GM12875 (cell line): ENCODE data around the gene PTGR1.
"Not testable (repeated sequence)": the region's sequence is repeated elsewhere in the genome, so short reads cannot be mapped to it uniquely, and the experiment has no call there.

Source experiments
- H3K4me3 ChIP-seq: one replicate; pipeline ENCODE4 v1.5.1; 2011; ENCODE audit warnings: low read depth, low read length, control low read depth
- TF ChIP-seq, protein P1 (sequence below): IDR thresholded peaks from 2 replicates; pipeline ENCODE4 v1.5.1; 2011; ENCODE audit warnings: low read depth, mild to moderate bottlenecking, control low read depth, inconsistent platforms, low read length, moderate library complexity, borderline replicate concordance; ENCODE audit not compliant: insufficient read depth

PTGR1 gene

DNA sequence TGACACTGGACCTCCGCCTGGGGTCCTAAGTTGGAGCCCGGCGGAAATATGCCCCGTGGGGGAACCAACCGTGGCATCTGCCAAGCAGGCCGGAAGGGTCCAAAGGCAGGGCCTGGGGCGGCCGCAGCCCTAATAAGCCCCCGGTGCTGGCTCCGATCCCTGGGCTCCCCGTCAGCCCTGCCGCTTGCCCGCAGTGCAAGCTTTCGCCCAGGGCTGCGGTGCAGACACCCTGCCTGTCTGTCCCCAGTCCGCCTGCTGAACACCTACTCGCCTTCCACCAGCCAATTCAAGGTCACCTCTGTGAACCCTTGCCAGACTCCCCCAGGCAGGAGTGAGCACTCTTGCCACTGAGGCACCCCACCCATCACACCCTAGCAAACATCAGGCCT lies 502 bp upstream of the PTGR1 start:
- TF ChIP-seq, protein P1, sequence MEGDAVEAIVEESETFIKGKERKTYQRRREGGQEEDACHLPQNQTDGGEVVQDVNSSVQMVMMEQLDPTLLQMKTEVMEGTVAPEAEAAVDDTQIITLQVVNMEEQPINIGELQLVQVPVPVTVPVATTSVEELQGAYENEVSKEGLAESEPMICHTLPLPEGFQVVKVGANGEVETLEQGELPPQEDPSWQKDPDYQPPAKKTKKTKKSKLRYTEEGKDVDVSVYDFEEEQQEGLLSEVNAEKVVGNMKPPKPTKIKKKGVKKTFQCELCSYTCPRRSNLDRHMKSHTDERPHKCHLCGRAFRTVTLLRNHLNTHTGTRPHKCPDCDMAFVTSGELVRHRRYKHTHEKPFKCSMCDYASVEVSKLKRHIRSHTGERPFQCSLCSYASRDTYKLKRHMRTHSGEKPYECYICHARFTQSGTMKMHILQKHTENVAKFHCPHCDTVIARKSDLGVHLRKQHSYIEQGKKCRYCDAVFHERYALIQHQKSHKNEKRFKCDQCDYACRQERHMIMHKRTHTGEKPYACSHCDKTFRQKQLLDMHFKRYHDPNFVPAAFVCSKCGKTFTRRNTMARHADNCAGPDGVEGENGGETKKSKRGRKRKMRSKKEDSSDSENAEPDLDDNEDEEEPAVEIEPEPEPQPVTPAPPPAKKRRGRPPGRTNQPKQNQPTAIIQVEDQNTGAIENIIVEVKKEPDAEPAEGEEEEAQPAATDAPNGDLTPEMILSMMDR: no peak
- H3K4me3 ChIP-seq: peak overlapping the region; percentile 52

DNA sequence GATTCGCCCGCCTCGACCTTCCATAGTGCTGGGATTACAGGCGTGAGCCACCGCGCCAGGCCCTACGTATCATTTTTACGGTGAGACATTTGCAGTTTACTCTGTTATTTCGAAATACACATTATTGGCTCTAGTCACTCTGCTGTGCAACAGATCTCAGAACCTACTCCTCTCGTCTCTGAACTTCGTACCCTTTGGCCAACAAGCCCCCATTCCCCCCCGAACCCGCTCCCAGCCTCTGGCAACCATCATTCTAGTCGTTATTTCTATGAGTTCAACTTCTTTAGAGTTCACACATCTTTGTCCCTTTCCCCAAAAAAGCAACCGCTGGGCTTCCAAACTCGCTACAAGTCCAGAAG lies 735 bp downstream of the PTGR1 start:
- H3K4me3 ChIP-seq: peak overlapping the region; percentile 52

DNA sequence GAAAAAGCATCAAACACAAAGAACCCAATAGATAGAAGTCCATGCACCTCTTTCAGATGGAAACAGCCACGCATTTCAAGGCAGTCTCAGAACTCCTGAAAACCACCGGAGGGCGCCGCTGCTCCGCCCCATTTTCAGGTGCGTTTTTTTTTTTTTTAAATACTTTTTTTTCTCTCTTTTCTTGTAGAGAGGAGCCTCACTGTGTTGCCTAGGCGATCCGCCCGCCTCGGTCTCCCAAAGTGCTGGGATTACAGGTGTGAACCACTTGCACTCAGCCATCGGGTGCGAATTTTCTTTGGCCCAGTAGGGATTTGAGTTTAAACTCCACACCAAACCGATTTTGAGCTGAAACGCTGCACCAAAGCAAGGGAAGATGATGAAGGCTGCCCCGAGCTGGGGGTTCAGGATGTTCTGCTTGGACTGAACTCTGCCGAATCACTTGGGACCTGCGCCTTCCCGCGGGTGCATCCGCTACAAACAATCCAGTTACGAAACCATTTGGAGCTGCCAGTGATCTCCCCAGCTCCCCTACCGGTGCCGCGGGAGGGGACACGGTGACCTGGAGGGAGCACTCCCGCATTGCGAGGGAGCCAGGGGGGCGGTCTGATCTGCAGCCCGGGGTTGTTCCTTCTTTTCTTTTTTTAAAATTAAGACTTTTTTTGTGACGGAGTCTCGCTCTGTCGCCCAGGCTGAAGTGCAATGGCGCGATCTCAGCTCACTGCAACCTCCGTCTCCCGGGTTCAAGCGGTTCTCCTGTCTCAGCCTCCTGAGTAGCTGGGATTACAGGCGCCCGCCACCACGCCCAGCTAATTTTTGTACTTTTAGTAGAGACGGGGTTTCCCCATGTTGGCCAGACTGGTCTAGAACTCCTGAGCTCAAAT lies 1.4 kb downstream of the PTGR1 start:
- TF ChIP-seq, protein P1: peak; percentile 59
- peak overlapping the region; percentile 52 for H3K4me3 ChIP-seq

More for the DNA sequence above, 735 bp downstream of the PTGR1 start:
- TF ChIP-seq, protein P1: no peak

DNA sequence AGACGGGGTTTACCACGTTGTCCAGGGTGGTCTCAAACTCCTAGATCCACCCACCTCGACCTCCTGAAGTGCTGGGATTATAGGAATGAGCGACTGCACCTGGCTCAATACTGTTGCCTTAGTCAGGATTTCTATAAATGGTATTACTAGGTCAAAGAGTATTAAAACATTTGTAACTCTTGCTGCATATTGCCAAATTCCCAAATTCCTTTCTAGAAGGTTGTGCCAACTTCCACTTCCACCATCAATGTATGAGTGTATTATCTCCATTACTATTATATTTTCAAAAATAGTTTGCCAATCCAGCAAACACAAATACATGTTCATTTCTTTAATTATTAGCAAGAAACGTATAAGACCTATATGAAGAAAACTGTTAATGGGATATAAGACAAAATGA lies 10.6 kb downstream of the PTGR1 start:
- TF ChIP-seq, protein P1: no peak
- H3K4me3 ChIP-seq: no peak overlapping the region

DNA sequence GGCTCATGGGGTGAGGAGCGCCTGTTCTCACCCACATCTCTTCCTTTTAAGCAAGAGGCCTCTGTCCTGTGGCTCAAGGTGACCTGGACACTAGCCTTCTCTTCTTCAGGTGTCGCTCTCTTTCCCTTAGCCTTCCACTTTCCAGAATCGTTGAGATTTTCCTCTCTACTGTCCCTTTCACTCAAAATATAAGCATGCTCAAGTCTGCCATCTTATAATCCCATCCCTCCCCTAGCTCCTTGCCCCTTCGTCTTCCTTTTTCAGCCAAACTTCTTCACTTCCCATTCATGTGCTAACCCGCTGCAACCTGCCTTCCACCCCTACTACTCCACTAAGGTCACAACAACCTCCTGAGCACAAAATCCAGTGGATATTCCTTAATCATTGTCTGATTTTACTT lies 13.1 kb downstream of the PTGR1 start:
- H3K4me3 ChIP-seq: no peak overlapping the region
- TF ChIP-seq, protein P1: no peak

DNA sequence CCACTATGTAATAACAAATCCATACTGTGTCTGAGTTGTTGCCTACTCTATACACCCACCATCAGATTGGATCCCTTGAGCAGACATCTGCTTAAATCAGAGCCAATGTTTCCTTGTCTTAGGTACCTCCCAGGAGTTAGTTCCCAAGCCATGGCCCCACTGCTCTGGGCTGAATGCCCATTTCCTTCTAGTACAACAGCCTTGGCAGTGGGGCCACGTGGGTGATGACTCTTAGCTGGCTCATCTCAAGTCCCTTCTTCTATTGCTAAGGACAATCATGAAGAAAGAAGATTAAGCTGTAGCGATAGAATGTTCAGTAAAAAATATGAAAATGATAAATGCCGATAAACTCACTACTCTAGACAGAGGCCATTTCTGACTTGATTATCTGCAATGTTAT lies 16.6 kb downstream of the PTGR1 start:
- TF ChIP-seq, protein P1: no peak
- H3K4me3 ChIP-seq: no peak overlapping the region

DNA sequence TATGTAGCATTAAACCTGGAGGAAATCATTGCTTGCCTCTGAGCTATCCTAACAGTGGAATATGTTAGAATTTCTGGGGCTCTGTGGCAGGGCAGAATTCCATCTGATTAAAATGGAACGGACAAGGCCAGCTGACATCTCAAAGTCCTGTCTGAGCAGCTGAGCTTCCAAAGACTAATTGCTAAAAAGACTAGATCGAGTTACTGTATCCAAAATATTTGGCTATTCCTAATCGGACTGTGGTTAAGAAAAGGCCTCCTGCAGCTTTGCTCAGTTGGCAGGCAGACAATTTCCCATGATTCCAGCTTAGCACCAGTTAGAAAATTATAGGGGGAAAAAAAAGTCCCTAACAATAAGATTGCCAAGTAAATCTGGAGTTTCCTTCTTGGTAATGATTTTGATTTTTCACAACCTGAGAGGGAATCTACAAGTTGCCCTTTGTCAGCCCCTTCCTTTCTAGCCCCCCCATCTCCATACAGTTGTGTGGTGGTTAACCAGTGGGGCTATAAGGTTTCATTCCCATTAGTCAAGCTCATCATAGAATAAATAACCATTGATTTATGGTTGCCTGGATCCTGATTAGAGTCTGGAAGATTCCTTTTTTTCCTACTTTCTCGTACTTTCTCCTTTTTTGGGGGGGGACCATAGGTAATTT lies 26.4 kb downstream of the PTGR1 start:
- H3K4me3 ChIP-seq: no peak overlapping the region
- TF ChIP-seq, protein P1: no peak

DNA sequence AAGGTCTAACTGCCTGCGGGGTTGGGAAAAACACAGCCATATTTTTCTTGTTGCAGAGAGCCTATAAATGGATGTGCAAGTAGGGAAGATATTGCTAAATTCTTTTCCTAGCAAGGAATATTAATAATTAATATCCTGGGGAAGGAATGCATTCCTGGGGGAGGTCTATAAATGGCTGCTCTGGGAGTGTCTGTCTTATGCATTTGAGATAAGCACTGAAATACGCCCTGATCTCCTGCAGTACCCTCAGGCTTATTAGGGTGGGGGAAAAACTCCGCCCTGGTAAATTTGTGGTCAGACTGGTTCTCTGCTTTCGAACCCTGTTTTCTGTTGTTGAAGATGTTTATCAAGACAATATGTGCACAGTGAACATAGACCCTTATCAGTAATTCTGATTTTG lies 31.3 kb downstream of the PTGR1 start:
- not testable (repeated sequence) for H3K4me3 ChIP-seq
